ENCODE data around the gene C16orf86. TPM values are rescaled to one million over a fixed set of nuclear protein-coding genes. Genes with fewer than 3 reads are reported as not detected.

The C16orf86 gene
- total RNA-seq, 1 donor from 2014 or later: 1.8 TPM

- Mint-ChIP-seq H3K27ac (ENCODE audit: unreplicated experiment) (no peak overlapping the region), H3K9me3 (ENCODE audit: unreplicated experiment) (no peaks in the 10 kb centered on the region), H3K4me1 (ENCODE audit: unreplicated experiment) (no peaks in the 10 kb centered on the region), H3K36me3 (ENCODE audit: low read depth, unreplicated experiment) (peaks cover 14% of the 10 kb centered on the region), H3K4me3 (ENCODE audit: unreplicated experiment) (no peak overlapping the region), H3K27me3 (ENCODE audit: unreplicated experiment) (peaks cover 6% of the 10 kb centered on the region)
- DNase-seq (ENCODE audit: low spot score): no peak
- no peak for TF ChIP-seq CTCF (IDR thresholded peaks at IDR 0.05; ENCODE audit: unreplicated experiment)
These were observed 29.0 kb upstream of the C16orf86 start for GRCh38 chr16:67637625-67638024.

GRCh38 chr16:67641779-67642708, 24.6 kb upstream of the C16orf86 start:
- TF ChIP-seq CTCF (IDR thresholded peaks at IDR 0.05; ENCODE audit: unreplicated experiment): no peak
- H3K4me3 Mint-ChIP-seq (ENCODE audit: unreplicated experiment): no peak overlapping the region
- no peaks in the 10 kb centered on the region for H3K9me3 Mint-ChIP-seq (ENCODE audit: unreplicated experiment)
- H3K36me3 Mint-ChIP-seq (ENCODE audit: low read depth, unreplicated experiment): peaks cover 4% of the 10 kb centered on the region
- peaks cover 9% of the 10 kb centered on the region for H3K27me3 Mint-ChIP-seq (ENCODE audit: unreplicated experiment)
- H3K4me1 Mint-ChIP-seq (ENCODE audit: unreplicated experiment): no peaks in the 10 kb centered on the region
- no peak overlapping the region for H3K27ac Mint-ChIP-seq (ENCODE audit: unreplicated experiment)
- no peak for DNase-seq (ENCODE audit: low spot score)

- Mint-ChIP-seq H3K4me3 (ENCODE audit: unreplicated experiment) (no peak overlapping the region), H3K9me3 (ENCODE audit: unreplicated experiment) (no peaks in the 10 kb centered on the region), H3K36me3 (ENCODE audit: low read depth, unreplicated experiment) (no peaks in the 10 kb centered on the region), H3K4me1 (ENCODE audit: unreplicated experiment) (no peaks in the 10 kb centered on the region), H3K27ac (ENCODE audit: unreplicated experiment) (no peak overlapping the region), H3K27me3 (ENCODE audit: unreplicated experiment) (peaks cover 11% of the 10 kb centered on the region)
- no peak for DNase-seq (ENCODE audit: low spot score)
- no peak for TF ChIP-seq CTCF (IDR thresholded peaks at IDR 0.05; ENCODE audit: unreplicated experiment)
These were observed 22.6 kb upstream of the C16orf86 start for GRCh38 chr16:67644038-67644437.

- Mint-ChIP-seq H3K27ac (ENCODE audit: unreplicated experiment) (no peak overlapping the region), H3K9me3 (ENCODE audit: unreplicated experiment) (no peaks in the 10 kb centered on the region), H3K36me3 (ENCODE audit: low read depth, unreplicated experiment) (peaks cover 4% of the 10 kb centered on the region), H3K27me3 (ENCODE audit: unreplicated experiment) (peaks cover 14% of the 10 kb centered on the region), H3K4me1 (ENCODE audit: unreplicated experiment) (peaks cover 3% of the 10 kb centered on the region), H3K4me3 (ENCODE audit: unreplicated experiment) (no peak overlapping the region)
- no peak for TF ChIP-seq CTCF (IDR thresholded peaks at IDR 0.05; ENCODE audit: unreplicated experiment)
- DNase-seq (ENCODE audit: low spot score): no peak
These were observed 21.1 kb upstream of the C16orf86 start for GRCh38 chr16:67645397-67646121.

All from endothelial cell (in vitro differentiated cells).